ENCODE data around the gene NCOR1.

The NCOR1 gene

DNA sequence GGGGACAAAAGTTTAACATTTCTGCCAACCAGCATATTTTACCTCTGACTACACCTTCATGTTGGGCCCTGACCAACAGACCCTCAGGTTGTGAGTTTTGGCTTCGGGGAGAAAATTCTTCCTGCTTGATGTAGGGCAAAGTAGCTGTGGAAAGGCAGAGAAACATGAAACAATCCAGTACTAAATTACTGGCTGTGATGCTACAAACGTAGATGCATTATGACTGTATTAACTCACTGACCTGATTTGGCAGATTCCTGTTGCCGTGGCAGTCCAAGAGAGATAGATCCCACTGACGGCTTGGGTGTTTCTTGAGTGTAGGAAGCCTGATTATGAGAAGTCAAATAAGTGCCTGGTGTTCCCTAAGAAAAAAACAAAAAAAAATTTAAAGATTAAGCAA, 135.0 kb downstream of the NCOR1 start:
- Histone ChIP-seq H3K9ac (ENCODE audit: low read depth, low read length, poor library complexity) (no peak overlapping the region), H3K4me2 (ENCODE audit: insufficient read depth, low read length, poor library complexity, severe bottlenecking) (no peak overlapping the region), H3K4ac (ENCODE audit: low read length) (no peak overlapping the region), H3K14ac (ENCODE audit: low read length) (no peak overlapping the region), H3K9me3 (replicated peaks in 1 of 2; ENCODE audit: control insufficient read depth in 2 of 2, insufficient read depth in 1 of 2, low read depth in 1 of 2, low read length in 2 of 2) (peaks cover 3 to 25% of the 10 kb centered on the region in 2 donors), H3K18ac (ENCODE audit: low read length) (no peak overlapping the region), H2BK12ac (ENCODE audit: low read length) (no peak overlapping the region), H3K4me3 (ENCODE audit: low read length in 2 of 2) (no peak overlapping the region), H3K27me3 (ENCODE audit: control insufficient read depth in 3 of 3, insufficient read depth in 3 of 3, low read depth in 1 of 3, low read length in 3 of 3) (no peaks in the 10 kb centered on the region), H2AFZ (ENCODE audit: low read length) (no peak overlapping the region), H4K8ac (ENCODE audit: low read depth, low read length) (no peak overlapping the region), H4K91ac (ENCODE audit: low read depth, low read length, poor library complexity) (no peak overlapping the region), H3K36me3 (replicated peaks in 1 of 2; ENCODE audit: control insufficient read depth in 2 of 2, insufficient read depth in 2 of 2, low read length in 2 of 2) (peaks cover 16 to 93% of the 10 kb centered on the region in 2 donors), H2BK120ac (ENCODE audit: low read depth, low read length) (no peak overlapping the region), H2BK15ac (ENCODE audit: low read length) (no peak overlapping the region), H2AK5ac (ENCODE audit: low read depth, low read length) (no peak overlapping the region), H3K4me1 (ENCODE audit: control insufficient read depth in 2 of 2, insufficient read depth in 1 of 2, low read depth in 1 of 2, low read length in 2 of 2) (no peaks in the 10 kb centered on the region), H3K27ac (replicated peaks; ENCODE audit: low read length) (no peak overlapping the region), H2BK5ac (ENCODE audit: low read length) (no peak overlapping the region), H3K79me1 (ENCODE audit: low read depth, low read length) (no peaks in the 10 kb centered on the region), H3K23ac (ENCODE audit: low read depth, low read length, poor library complexity) (no peak overlapping the region)
- no peak for DNase-seq (ENCODE audit: low spot score)
- no CpG with 5 or more reads among the region's 4 CpGs for WGBS, 2 donors (ENCODE audit: extremely low coverage in 2 of 2, insufficient read length in 2 of 2, insufficient replicate concordance in 1 of 2)

DNA sequence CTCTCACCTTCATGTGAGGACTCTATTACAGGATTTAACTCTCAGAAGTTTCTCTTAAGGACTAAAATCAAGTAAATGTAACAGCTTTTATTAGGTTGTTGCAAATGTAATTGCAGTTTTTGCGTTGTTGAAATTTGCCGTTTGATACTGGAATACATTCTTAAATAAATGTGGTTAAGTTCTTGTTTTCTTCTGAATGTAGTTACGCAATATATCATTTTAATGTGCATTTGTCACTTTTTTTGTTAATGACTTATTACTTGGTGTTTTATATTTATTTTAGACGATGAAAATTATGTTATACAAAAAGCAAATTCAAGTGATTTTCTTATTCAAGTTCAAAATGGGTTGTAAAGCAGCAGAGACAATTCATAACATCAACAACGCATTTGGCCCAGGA, 139.4 kb downstream of the NCOR1 start:
- no peak overlapping the region for H4K91ac ChIP-seq (ENCODE audit: low read depth, low read length, poor library complexity)
- H3K4me3 ChIP-seq (ENCODE audit: low read length in 2 of 2) = no peak overlapping the region
- H3K4me2 ChIP-seq (ENCODE audit: insufficient read depth, low read length, poor library complexity, severe bottlenecking) = no peak overlapping the region
- H3K4ac ChIP-seq (ENCODE audit: low read length) = no peak overlapping the region
- no peak overlapping the region for H3K9ac ChIP-seq (ENCODE audit: low read depth, low read length, poor library complexity)
- WGBS, 2 donors (ENCODE audit: extremely low coverage in 2 of 2, insufficient read length in 2 of 2, insufficient replicate concordance in 1 of 2) = no CpG with 5 or more reads among the region's 5 CpGs
- H2AFZ ChIP-seq (ENCODE audit: low read length) = no peak overlapping the region
- H2BK5ac ChIP-seq (ENCODE audit: low read length) = no peak overlapping the region
- H4K8ac ChIP-seq (ENCODE audit: low read depth, low read length) = no peak overlapping the region
- no peak overlapping the region for H2BK15ac ChIP-seq (ENCODE audit: low read length)
- H3K27ac ChIP-seq (replicated peaks; ENCODE audit: low read length) = no peak overlapping the region
- H2AK5ac ChIP-seq (ENCODE audit: low read depth, low read length) = no peak overlapping the region
- no peak for DNase-seq (ENCODE audit: low spot score)
- H3K36me3 ChIP-seq (replicated peaks in 1 of 2; ENCODE audit: control insufficient read depth in 2 of 2, insufficient read depth in 2 of 2, low read length in 2 of 2) = peaks cover 24 to 95% of the 10 kb centered on the region in 2 donors
- H3K27me3 ChIP-seq (ENCODE audit: control insufficient read depth in 3 of 3, insufficient read depth in 3 of 3, low read depth in 1 of 3, low read length in 3 of 3) = no peaks in the 10 kb centered on the region
- H3K79me1 ChIP-seq (ENCODE audit: low read depth, low read length) = no peaks in the 10 kb centered on the region
- H3K18ac ChIP-seq (ENCODE audit: low read length) = no peak overlapping the region
- H2BK120ac ChIP-seq (ENCODE audit: low read depth, low read length) = no peak overlapping the region
- H2BK12ac ChIP-seq (ENCODE audit: low read length) = no peak overlapping the region
- no peaks in the 10 kb centered on the region for H3K4me1 ChIP-seq (ENCODE audit: control insufficient read depth in 2 of 2, insufficient read depth in 1 of 2, low read depth in 1 of 2, low read length in 2 of 2)
- no peak overlapping the region for H3K14ac ChIP-seq (ENCODE audit: low read length)
- peaks cover 0 to 3% of the 10 kb centered on the region in 2 donors for H3K9me3 ChIP-seq (replicated peaks in 1 of 2; ENCODE audit: control insufficient read depth in 2 of 2, insufficient read depth in 1 of 2, low read depth in 1 of 2, low read length in 2 of 2)
- H3K23ac ChIP-seq (ENCODE audit: low read depth, low read length, poor library complexity) = no peak overlapping the region

DNA sequence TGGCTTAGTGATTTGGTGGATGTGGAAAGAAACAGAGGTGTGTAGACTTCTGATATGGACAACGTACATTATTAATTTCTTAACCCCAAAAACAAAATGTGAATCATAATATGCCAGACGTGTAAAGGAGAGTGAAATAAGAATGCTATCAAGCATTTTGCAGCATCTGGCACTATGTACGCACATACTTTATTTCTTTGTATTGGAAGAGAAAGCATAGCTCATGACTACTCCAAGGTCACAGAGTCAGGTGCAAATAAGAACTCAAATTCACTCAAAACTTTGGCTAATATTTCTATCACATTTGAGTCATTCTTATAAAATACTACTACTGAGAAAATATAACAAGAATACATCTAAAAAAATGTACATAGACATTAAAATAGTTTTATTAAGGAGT, 140.9 kb downstream of the NCOR1 start:
- no peak overlapping the region for H2BK120ac ChIP-seq (ENCODE audit: low read depth, low read length)
- no peak overlapping the region for H4K8ac ChIP-seq (ENCODE audit: low read depth, low read length)
- no peak for DNase-seq (ENCODE audit: low spot score)
- H3K4me2 ChIP-seq (ENCODE audit: insufficient read depth, low read length, poor library complexity, severe bottlenecking) = no peak overlapping the region
- H3K36me3 ChIP-seq (replicated peaks in 1 of 2; ENCODE audit: control insufficient read depth in 2 of 2, insufficient read depth in 2 of 2, low read length in 2 of 2) = peaks cover 28 to 95% of the 10 kb centered on the region in 2 donors
- no peak overlapping the region for H2AFZ ChIP-seq (ENCODE audit: low read length)
- no peak overlapping the region for H3K4me3 ChIP-seq (ENCODE audit: low read length in 2 of 2)
- H3K9me3 ChIP-seq (replicated peaks in 1 of 2; ENCODE audit: control insufficient read depth in 2 of 2, insufficient read depth in 1 of 2, low read depth in 1 of 2, low read length in 2 of 2) = no peaks in the 10 kb centered on the region
- no peak overlapping the region for H3K18ac ChIP-seq (ENCODE audit: low read length)
- no peak overlapping the region for H4K91ac ChIP-seq (ENCODE audit: low read depth, low read length, poor library complexity)
- no peak overlapping the region for H2AK5ac ChIP-seq (ENCODE audit: low read depth, low read length)
- H2BK5ac ChIP-seq (ENCODE audit: low read length) = no peak overlapping the region
- no peaks in the 10 kb centered on the region for H3K27me3 ChIP-seq (ENCODE audit: control insufficient read depth in 3 of 3, insufficient read depth in 3 of 3, low read depth in 1 of 3, low read length in 3 of 3)
- no peaks in the 10 kb centered on the region for H3K79me1 ChIP-seq (ENCODE audit: low read depth, low read length)
- no peak overlapping the region for H3K27ac ChIP-seq (replicated peaks; ENCODE audit: low read length)
- H3K14ac ChIP-seq (ENCODE audit: low read length) = no peak overlapping the region
- WGBS, 2 donors (ENCODE audit: extremely low coverage in 2 of 2, insufficient read length in 2 of 2, insufficient replicate concordance in 1 of 2) = no CpG with 5 or more reads among the region's 3 CpGs
- H3K4ac ChIP-seq (ENCODE audit: low read length) = no peak overlapping the region
- H3K4me1 ChIP-seq (ENCODE audit: control insufficient read depth in 2 of 2, insufficient read depth in 1 of 2, low read depth in 1 of 2, low read length in 2 of 2) = no peaks in the 10 kb centered on the region
- H3K9ac ChIP-seq (ENCODE audit: low read depth, low read length, poor library complexity) = no peak overlapping the region
- H2BK15ac ChIP-seq (ENCODE audit: low read length) = no peak overlapping the region
- H3K23ac ChIP-seq (ENCODE audit: low read depth, low read length, poor library complexity) = no peak overlapping the region
- H2BK12ac ChIP-seq (ENCODE audit: low read length) = no peak overlapping the region

DNA sequence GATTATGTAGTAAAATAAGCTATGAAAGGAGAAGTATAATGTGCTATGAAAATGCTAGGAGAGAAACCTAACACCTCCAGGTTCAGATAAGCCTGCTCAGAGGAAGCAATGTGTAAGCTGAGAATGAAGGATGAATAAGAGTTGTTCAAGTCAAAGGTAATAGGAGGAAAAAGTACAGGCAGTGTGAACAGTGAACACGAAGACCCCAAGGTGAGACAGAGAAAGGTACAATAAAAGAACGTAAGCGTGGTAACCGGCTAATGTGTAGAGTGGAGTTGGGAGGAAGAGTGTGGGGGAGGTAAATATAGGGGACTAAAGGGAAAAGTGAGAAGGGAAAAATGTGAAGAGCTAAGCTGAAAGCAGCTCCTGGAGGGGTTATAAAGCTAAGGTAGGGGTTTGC, 141.5 kb downstream of the NCOR1 start:
- Histone ChIP-seq H3K27ac (replicated peaks; ENCODE audit: low read length) (no peak overlapping the region), H3K4me3 (ENCODE audit: low read length in 2 of 2) (no peak overlapping the region), H3K18ac (ENCODE audit: low read length) (no peak overlapping the region), H2BK12ac (ENCODE audit: low read length) (no peak overlapping the region), H2BK5ac (ENCODE audit: low read length) (no peak overlapping the region), H4K8ac (ENCODE audit: low read depth, low read length) (no peak overlapping the region), H3K9ac (ENCODE audit: low read depth, low read length, poor library complexity) (no peak overlapping the region), H3K79me1 (ENCODE audit: low read depth, low read length) (no peaks in the 10 kb centered on the region), H3K9me3 (replicated peaks in 1 of 2; ENCODE audit: control insufficient read depth in 2 of 2, insufficient read depth in 1 of 2, low read depth in 1 of 2, low read length in 2 of 2) (no peaks in the 10 kb centered on the region), H2BK120ac (ENCODE audit: low read depth, low read length) (no peak overlapping the region), H3K4me2 (ENCODE audit: insufficient read depth, low read length, poor library complexity, severe bottlenecking) (no peak overlapping the region), H3K36me3 (replicated peaks in 1 of 2; ENCODE audit: control insufficient read depth in 2 of 2, insufficient read depth in 2 of 2, low read length in 2 of 2) (peaks cover 28 to 95% of the 10 kb centered on the region in 2 donors), H3K4me1 (ENCODE audit: control insufficient read depth in 2 of 2, insufficient read depth in 1 of 2, low read depth in 1 of 2, low read length in 2 of 2) (no peaks in the 10 kb centered on the region), H2AK5ac (ENCODE audit: low read depth, low read length) (no peak overlapping the region), H3K4ac (ENCODE audit: low read length) (no peak overlapping the region), H2BK15ac (ENCODE audit: low read length) (no peak overlapping the region), H3K27me3 (ENCODE audit: control insufficient read depth in 3 of 3, insufficient read depth in 3 of 3, low read depth in 1 of 3, low read length in 3 of 3) (no peaks in the 10 kb centered on the region), H2AFZ (ENCODE audit: low read length) (no peak overlapping the region), H4K91ac (ENCODE audit: low read depth, low read length, poor library complexity) (no peak overlapping the region), H3K23ac (ENCODE audit: low read depth, low read length, poor library complexity) (no peak overlapping the region), H3K14ac (ENCODE audit: low read length) (no peak overlapping the region)
- no peak for DNase-seq (ENCODE audit: low spot score)
- 100% methylated on average over 3 of the region's 4 CpGs; no CpG with 5 or more reads in 1 of the 2 donors for WGBS, 2 donors (ENCODE audit: extremely low coverage in 2 of 2, insufficient read length in 2 of 2, insufficient replicate concordance in 1 of 2)
